Sciatic nerve (tissue), 2 donors: ENCODE measurements around the gene INTS14. TPM values are rescaled to one million over a fixed set of nuclear protein-coding genes. Genes with fewer than 3 reads are reported as not detected.
"Not testable (repeated sequence)": the region's sequence is repeated elsewhere in the genome, so short reads cannot be mapped to it uniquely, and the experiment has no call there.

Experiments used
- ATAC-seq: fragments of 200-7000 bp; cut with Tn5 transposase; one replicate; pipeline ENCODE4 v1.9.1; 2020; ENCODE audit warnings: mild to moderate bottlenecking, moderate library complexity
- DNase-seq: peaks from one replicate; pipeline ENCODE4 v3.0.0-alpha.2; 2020; ENCODE audit warnings: low spot score
- intact Hi-C: fragments of 100-400 bp; cut with DNase I; formaldehyde crosslinking; loops from one replicate; pipeline ENCODE4 v1.14.2; 2022
- total RNA-seq: library from RNA; stranded (reverse); fragmentation: NEBNext Ultra II Directional; extraction: Animal tissue kit (Norgen Biotek cat#: 25700); gene quantifications from one replicate; pipeline ENCODE4 v1.2.1, GENCODE V29; 2021
- donor health status: DM: no; HTN: no; CAD: no.
- donor health status: DM: no; HTN: no; CAD: no.

INTS14 gene
- total RNA-seq, 1 donor from 2014 or later, result 24.4 TPM

DNA sequence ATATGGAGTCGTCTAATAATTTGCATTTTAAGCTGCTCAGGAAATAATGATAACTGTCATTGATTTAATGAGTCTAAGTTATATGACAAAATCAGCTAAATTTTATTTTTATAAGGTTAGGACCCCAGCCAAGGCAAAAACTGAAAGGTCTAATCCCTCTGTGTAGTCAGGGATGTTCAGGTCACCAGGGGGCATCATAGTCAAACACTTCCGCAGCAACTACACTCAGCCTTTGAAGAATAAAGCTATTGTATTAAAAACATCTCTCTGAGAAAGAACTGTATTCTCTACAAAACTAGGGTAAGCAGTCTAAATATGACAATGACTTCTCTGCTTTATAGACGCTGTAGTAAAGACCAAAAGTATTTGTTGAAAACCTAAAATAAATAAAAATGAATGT, 15.0 kb downstream of the INTS14 start:
- DNase-seq, result no peak
- intact Hi-C loops, result no loop called here
- ATAC-seq, result no peak

DNA sequence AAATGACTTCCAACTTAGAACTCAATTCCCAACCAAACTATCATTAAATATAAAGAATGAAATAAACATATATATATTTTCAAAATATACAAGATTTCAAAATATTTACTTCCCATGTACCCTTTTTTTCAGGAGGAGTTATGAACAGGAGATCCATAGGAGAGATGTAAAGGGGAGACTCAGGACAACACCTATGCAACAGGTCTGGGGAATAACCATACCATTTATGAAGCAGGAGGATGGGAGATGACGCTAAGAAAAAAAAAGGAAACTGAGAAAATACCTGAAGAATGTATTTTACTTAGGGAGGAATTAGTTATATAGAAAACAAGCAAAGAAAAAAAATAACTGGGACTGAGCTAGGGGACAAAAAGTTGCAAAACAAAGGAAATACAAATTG, 23.8 kb downstream of the INTS14 start:
- intact Hi-C loops, result no loop called here
- DNase-seq (no peak), ATAC-seq (no peak)

DNA sequence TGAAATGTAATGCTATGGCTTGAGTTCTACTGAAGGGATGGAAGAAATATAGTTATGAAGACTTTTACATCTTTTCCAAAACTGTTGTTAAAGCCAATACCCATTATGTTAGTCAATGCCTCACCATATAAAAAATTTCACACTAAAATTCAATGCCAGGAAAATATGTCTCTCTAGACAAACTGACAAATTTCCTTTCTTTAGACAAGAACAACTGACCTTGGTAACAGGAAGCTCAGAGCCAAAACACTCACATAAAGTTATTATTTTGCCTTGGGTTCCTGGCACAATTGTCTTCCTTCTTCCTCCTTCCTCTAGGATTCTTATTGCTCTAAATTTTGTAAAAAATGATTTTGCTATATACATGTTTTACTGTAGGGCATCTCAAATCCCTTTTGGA, 26.7 kb downstream of the INTS14 start:
- ATAC-seq, result no peak

DNA sequence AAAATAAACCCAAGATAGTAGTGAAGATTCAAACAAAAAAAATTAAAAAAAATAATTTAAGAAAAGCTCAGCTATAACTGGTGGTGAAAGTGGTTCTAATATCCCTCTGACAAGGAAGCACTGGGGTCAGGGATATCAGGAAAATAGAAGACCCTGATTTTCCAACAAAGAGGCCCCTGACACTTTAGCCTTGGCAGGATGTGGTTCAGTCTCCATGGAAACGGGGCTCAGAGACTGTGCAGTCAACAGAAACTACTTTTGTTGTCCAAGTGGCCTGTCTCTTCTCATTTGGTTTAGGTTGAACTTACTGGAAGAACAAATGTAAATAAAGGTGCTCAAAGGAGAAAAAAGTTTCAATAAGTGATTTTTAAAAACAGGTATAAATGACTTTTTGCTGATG, 27.2 kb downstream of the INTS14 start:
- ATAC-seq, result no peak
- no peak for DNase-seq
- intact Hi-C loops, result no loop called here

More for the DNA sequence above, 26.7 kb downstream of the INTS14 start:
- no peak for DNase-seq
- intact Hi-C loops, result no loop called here

DNA sequence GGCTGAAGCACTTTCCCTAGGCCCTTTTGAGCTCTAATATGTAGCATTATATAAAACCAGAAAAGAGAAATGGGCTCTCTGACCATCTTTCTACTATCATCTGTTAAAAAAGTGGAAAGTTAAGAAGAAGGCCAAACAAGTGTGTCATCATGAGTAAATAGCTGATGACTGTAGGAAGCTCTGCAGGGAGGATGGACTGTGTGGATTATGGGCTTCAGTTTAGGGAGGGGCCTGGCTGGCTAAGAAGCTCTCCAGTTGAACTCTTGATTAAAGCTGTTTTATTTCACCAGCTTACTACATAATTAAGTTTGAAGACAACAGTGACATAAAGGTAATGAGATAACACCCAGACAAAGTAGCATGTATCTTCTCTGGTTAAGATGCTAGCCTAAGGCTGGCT, 30.6 kb downstream of the INTS14 start:
- ATAC-seq, result no peak
- no peak for DNase-seq
- intact Hi-C loops, result no loop called here

DNA sequence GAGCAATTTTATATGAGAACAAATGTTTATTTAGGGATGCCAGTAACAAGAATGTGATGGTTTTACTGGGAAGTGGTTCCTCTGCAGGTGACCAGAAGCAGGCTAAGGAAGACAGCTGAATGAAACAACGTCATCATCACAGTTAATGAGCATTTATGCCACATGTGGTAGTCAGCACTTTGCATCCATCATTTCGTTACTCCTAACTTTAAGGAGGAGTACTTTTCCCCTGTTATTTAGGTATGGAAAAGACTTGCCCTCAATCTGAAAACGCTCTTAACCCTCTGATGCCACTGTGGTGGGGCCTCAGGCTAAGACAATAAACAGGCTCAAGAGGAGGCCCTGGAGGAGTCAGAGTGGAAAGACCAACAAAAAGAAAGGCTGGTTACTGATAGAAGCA, 31.2 kb downstream of the INTS14 start:
- no peak for ATAC-seq
- intact Hi-C loops, result no loop called here
- no peak for DNase-seq

DNA sequence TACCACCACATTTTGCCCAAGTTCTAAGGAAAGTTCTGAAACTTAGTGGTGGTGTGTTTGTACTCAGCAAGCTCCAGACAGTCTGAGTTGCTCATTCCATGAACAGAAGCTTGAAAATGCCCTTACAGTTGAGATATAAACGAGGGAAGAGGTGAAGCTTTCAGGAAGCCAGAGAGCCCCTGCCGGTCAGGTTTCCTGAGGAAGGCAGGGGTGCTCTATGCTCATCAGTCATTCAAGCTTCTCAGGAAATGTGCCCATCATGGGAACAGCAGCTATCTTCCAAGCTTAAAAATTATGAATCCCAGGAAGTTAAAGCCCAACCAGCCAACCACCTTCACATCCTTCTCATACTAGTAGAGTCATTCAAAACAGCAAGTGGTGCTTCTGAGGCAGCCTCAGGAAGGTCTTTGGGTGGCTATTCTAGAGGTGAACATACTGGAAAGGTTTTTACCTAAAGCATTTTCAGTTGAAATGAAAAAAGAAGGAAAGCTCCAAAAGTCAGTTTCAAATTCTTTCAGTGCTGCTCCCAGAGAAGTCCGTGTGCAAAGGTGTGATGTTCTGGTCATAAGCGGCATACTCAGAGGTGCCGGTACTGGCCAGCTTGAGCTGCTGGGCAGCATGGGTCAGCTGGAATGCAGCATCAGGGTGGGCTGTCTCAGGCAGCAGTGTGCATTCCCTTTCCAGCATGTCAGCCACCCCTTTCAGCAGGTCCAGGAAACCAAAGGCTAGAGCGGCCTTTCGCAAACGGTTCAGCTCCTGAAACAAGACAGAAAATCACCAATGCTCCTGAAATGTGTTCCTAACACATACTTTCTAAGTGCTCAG, 31.8 kb downstream of the INTS14 start:
- intact Hi-C loops, result no loop called here
- DNase-seq (no peak), ATAC-seq (no peak)

DNA sequence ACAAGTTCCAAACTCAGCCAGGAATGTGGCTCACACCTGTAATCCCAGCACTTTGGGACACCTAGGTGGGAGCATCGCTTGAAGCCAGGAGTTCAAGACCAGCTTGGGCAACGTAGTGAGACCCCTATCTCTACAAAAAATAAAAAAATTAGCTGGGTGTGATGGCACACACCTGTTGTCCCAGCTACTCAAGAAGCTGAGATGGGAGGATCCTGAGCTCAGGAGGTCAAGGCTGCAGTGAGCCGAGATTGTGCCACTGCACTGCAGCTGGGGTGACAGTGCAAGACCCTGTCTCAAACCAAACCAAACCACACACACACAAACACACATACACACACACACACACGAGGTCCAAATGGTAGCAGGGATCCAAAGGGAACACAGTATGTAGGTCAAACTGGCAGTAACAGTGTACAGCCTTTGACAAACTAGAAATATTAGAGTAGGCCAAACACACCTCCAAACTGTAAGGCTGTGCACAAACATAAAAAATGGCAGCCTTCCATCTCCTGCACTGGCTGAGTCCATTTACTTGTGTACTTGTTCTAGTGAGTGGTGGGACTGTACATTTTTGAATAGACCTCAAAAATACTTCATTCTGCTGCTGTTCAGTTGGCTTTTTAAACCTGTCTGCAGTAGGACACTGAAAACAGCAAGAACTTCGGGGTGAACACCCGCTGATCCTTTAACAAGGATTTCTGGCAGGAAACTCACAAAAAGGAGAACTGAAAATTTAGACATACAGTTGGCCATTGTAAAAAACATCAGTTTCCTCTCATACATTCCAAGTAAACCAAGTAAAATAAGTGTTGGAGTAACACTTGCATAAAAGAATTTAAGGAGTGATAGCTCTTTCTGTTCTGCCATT, 33.6 kb downstream of the INTS14 start:
- intact Hi-C loops, result no loop called here
- DNase-seq (no peak), ATAC-seq (no peak)

DNA sequence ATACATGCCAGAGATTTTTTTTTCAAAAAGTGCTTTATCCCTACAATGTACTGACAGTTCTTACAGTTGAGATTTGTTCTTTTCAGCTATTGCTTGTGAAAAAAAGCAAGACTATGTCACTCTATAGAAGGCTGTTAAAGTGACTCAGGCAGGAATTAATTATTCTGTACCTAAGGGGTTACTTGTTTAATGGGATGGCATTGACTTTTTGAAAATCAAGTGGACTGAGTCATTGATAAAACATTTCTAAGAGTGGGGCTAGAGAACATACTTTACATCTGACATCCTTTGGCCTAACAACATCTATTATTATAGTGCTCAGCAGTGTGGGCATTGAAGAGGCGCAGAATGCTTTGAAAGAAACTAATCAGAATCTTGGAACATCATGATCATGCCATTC, 34.3 kb downstream of the INTS14 start:
- DNase-seq (no peak), ATAC-seq (no peak)
- intact Hi-C loops, result no loop called here

DNA sequence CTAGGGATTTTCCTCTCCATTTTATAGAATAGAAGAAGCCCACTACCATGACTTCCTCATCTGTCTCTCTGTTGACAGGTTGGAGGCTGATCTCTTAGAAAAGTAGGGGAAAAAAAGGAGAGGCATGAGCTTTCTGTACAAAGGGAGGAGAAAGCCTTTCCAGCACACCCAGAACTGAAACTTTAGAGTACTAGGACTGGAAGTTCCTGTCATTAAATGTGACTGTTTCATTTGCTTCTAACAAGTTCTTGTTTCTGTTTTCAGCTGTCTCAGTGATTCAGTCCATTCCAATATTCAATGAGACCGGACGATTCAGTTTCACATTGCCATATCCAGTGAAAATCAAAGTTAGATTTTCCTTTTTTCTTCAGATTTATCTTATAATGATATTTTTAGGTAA, 39.0 kb downstream of the INTS14 start:
- DNase-seq, result no peak
- intact Hi-C loops, result no loop called here
- no peak for ATAC-seq

DNA sequence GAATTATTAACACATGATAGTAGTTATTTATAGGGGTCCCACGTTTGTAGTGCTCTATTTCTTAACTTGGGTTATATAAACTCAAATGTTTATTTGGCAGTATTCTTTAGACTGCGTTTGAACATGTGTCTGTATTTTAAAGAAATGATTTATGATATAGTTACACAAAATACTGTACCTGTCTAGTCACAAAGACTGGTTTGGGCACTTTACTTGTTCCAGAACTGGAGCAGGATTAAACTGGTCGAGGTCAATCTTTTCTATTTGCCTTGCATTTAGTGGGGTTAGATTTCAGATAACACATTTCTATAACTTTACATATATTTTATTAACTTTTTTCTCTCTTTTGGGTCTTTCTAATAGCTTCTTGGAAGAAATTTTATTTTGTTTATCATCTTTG, 41.2 kb downstream of the INTS14 start:
- DNase-seq (no peak), ATAC-seq (no peak)
- intact Hi-C loops, result no loop called here

DNA sequence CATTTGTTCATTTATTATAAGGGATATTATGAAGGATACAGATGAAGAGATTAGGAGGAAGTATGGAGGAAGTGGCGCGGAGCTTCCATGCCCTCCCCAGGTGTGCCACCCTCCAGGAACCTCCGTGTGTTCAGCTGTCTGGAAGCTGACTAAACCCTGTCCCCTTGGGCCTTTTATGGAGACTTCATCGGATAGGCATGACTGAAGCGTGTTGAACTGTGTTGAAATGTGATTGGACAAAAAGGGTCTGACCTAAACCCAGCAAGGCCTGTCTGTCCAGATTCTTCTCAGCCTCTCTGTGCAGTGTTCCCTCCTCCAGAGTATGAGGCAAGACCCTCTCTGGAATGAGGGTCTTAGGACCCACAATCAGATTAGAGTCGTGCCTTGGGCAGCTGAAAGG, 49.0 kb downstream of the INTS14 start:
- DNase-seq (no peak), ATAC-seq (no peak)
- intact Hi-C loops, result no loop called here

DNA sequence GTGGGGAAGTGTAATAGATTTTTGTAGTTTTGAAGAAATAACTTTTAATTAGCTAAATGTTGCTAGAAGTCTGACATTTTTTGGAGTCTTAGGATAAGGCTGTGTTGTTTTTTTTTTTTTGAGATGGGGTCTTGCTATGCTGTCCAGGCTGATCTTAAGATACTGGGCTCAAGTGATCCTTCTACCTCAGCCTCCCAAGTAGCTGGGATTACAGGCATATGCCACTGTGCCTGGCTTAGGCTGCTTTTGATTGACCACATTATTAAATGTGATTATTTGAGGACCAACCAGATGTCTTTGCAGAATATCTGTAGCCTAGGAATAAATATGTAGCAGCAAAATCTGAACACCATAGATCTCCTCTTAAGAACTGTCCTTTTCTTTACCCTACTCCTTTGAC, 51.0 kb downstream of the INTS14 start:
- no peak for DNase-seq
- intact Hi-C loops, result no loop called here
- no peak for ATAC-seq

DNA sequence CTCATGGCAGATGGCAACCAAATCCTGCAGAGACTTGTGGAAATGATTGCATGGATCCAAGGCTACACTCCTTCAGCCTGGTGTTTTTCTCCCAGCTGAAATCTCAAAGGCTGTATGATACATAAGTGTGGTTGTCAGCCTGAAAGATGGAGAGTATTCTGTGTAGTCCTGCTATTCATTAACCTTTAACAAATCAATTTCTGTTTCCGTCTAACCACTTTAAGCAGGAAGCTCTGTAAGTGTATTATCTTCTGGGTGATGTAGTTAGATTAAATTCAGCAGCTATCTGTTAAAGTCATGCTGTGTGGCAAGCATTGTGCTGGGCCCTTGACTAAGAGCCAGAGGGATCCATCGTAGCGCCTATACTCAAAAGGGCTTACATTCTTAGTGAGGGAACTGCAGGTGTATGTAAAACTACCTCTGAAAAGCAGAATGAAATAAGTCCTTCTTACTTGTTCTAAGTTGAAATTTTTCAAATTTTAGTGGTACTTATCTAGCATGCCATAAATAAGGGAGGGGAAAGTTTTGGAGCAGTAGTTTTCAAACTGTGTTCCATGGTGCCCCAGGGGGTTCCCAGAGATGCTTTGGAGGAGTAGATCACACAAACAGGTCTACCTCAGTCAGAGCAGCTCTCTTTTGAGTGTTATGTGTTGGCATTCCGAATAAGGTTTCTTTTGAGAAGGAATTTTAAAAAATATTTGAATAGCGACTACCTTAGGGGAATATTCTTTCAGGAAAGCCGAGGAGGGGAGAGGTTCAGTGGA, 51.8 kb downstream of the INTS14 start:
- DNase-seq (no peak), ATAC-seq (no peak)
- intact Hi-C loops, result no loop called here

DNA sequence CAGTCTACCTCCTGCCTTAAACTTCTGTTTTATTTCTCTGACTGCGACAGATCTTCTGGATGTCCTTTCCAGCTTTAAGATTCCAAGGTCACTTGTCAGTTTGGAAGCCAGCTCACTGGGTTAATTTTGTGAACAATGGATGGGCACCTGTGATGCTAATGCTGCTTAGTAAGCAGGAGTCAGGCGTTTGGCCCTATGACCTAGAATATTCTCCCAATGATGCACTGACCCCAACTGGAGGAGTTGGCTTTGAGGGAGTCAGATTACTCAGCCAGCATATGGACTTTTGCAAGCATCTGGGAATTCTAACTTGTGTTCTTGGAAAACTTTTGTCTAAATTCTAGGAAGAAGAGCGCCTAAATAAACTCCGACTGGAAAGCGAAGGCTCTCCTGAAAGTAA, 52.6 kb downstream of the INTS14 start:
- no peak for DNase-seq
- no peak for ATAC-seq
- intact Hi-C loops, result no loop called here

DNA sequence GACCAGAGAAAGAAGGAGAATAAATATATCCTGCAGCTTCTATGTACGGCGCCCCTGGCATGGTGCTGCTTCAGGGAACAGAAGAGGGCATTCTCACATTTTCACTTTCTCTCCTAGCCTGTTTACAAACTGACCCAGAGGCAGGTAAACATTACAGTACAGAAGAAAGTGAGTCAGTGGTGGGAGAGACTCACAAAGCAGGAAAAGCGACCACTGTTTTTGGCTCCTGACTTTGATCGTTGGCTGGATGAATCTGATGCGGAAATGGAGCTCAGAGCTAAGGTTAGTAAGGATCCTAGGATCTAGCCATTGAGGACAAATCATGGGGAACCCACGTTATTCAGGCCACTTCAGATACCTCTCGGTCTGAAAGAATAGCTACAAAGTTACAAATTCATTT, 54.3 kb downstream of the INTS14 start:
- intact Hi-C loops, result no loop called here
- ATAC-seq (no peak), DNase-seq (no peak)

DNA sequence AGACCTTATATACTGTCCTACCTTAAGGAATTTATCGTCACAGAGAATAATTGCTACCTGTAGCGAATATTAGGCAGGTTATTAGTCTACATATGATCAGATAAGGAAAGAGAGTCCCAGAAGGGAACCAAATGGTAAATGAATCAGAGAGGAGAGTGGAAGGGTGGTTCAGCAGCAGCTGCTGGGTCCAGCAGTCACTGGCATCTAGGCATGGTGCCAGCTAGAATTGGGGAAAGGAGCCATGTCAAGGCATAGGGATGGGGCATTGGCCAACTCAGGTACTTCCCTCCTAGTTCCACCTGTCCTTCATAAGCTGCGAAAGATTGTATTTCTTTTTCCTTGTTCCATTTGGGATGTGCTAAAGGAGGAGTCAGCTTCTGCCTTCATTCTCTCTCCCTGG, 57.2 kb downstream of the INTS14 start:
- ATAC-seq (no peak), DNase-seq (no peak)
- intact Hi-C loops, result no loop called here

DNA sequence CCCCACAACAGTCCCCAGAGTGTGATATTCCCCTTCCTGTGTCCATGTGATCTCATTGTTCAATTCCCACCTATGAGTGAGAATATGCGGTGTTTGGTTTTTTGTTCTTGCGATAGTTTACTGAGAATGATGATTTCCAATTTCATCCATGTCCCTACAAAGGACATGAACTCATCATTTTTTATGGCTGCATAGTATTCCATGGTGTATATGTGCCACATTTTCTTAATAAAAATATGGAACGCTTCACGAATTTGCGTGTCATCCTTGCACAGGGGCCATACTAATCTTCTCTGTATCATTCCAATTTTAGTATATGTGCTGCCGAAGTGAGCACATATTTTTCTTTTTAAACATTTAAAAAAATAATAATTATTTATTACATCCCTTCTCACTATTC, 58.1 kb downstream of the INTS14 start:
- DNase-seq, intact Hi-C loops, ATAC-seq: not testable (repeated sequence)

DNA sequence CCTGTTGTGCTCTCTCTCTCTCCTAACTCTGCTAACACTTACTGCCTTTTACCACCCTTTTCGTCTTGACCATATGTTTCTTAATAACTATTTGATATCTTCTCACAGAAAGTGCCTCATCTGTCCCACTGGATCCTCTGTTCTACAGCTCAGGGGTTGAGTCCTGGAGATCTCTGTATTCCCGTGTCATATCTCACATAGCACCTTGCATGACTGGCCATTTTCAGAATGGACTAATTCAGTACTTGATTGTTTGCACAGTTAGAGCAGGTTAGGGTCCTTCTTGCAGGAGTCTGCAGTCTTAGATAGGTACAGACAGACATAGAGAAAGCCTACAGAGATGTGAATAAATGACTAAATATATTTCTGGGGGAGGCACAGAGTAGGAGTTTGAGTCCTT, 59.7 kb downstream of the INTS14 start:
- ATAC-seq (no peak), DNase-seq (no peak)
- intact Hi-C loops, result no loop called here

DNA sequence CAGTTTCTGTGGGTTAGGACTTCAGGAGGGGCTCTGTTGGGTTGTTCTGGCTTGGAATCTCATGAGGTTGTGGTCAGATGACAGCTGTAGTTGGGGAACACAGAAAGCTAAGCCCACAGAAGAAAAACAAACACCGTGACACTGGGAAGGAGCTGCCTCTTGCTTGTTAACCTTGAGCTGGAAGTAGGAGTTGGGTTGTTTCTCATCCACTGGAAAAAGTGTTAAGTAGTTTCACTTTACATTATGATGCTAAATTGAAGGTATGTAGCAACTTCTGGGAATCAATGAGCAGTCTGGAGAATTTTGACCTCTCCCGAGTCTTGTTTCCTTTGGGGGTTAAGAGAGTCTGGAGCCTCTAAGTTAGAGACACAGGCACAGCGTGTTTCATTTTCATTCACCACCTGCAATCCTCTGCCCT, 60.2 kb downstream of the INTS14 start:
- DNase-seq, result no peak
- intact Hi-C loops, result no loop called here
- ATAC-seq, result no peak
